Mesodermal cell (in vitro differentiated cells): ENCODE results near the gene RASAL2.
A peak's percentile ranks its signal among the peaks of the same experiment; 100 is the strongest.

Experiments used
- H3K27ac ChIP-seq: 2 replicates; pipeline ENCODE4 v1.7.0; 2013; ENCODE audit warnings: mild to moderate bottlenecking, low read depth, low read length, moderate library complexity; ENCODE audit not compliant: severe bottlenecking
- H3K36me3 ChIP-seq: 2 replicates; pipeline ENCODE4 v1.7.1; 2013; ENCODE audit warnings: mild to moderate bottlenecking, low read length, moderate library complexity; ENCODE audit not compliant: control insufficient read depth, insufficient read depth
- H3K4me1 ChIP-seq: one replicate; pipeline ENCODE4 v1.7.1; 2013; ENCODE audit warnings: mild to moderate bottlenecking, low read length; ENCODE audit not compliant: insufficient read depth, control insufficient read depth, poor library complexity, severe bottlenecking
- H3K4me3 ChIP-seq: 2 replicates; pipeline ENCODE4 v1.7.0; 2013; ENCODE audit warnings: low read length, control low read depth, mild to moderate bottlenecking; ENCODE audit not compliant: insufficient read depth, poor library complexity, severe bottlenecking; ENCODE audit errors: extremely low read depth
- H3K9me3 ChIP-seq: 2 replicates; pipeline ENCODE4 v1.7.1; 2013; ENCODE audit warnings: mild to moderate bottlenecking, low read length, moderate library complexity; ENCODE audit not compliant: control insufficient read depth
- WGBS, 2 experiments: methylation state at CpG; one replicate each; pipeline ENCODE4 v1.1.5; 2013; ENCODE audit warnings: missing lambda C conversion rate in 2 of 2; ENCODE audit not compliant: insufficient coverage in 2 of 2; 5-methylcytosine and 5-hydroxymethylcytosine counted together

The RASAL2 gene

GRCh38 chr1:178356299-178356698, 262.4 kb downstream of the RASAL2 start:
- WGBS, 2 experiments: 100% methylated on average over 1 of the region's 1 CpG; no CpG with 5 or more reads in 1 of the 2 experiments
- Histone ChIP-seq H3K36me3 (no peaks in the 10 kb centered on the region), H3K4me3 (no peak overlapping the region), H3K9me3 (no peaks in the 10 kb centered on the region), H3K27ac (no peak overlapping the region), H3K4me1 (no peaks in the 10 kb centered on the region)

- Histone ChIP-seq H3K27ac (no peak overlapping the region), H3K9me3 (no peaks in the 10 kb centered on the region), H3K36me3 (no peaks in the 10 kb centered on the region), H3K4me1 (no peaks in the 10 kb centered on the region), H3K4me3 (no peak overlapping the region)
- no CpG with 5 or more reads among the region's 1 CpG for WGBS, 2 experiments
These were observed 264.6 kb downstream of the RASAL2 start for GRCh38 chr1:178358456-178358855.

- H3K36me3 ChIP-seq: no peaks in the 10 kb centered on the region
- H3K9me3 ChIP-seq: no peaks in the 10 kb centered on the region
- H3K4me1 ChIP-seq: no peaks in the 10 kb centered on the region
- H3K4me3 ChIP-seq: no peak overlapping the region
- no peak overlapping the region for H3K27ac ChIP-seq
- 75 to 100% methylated on average over 2 to 3 of the region's 4 CpGs for WGBS, 2 experiments
These were observed 266.5 kb downstream of the RASAL2 start for GRCh38 chr1:178360421-178360820.

- no peaks in the 10 kb centered on the region for H3K4me1 ChIP-seq
- no peak overlapping the region for H3K27ac ChIP-seq
- H3K36me3 ChIP-seq: no peaks in the 10 kb centered on the region
- no peaks in the 10 kb centered on the region for H3K9me3 ChIP-seq
- no peak overlapping the region for H3K4me3 ChIP-seq
- 98 to 100% methylated on average over 1 to 4 of the region's 6 CpGs for WGBS, 2 experiments
These were observed 267.9 kb downstream of the RASAL2 start for GRCh38 chr1:178361847-178362246.

- Histone ChIP-seq H3K27ac (no peak overlapping the region), H3K9me3 (no peaks in the 10 kb centered on the region), H3K4me3 (no peak overlapping the region), H3K36me3 (no peaks in the 10 kb centered on the region), H3K4me1 (no peaks in the 10 kb centered on the region)
- WGBS, 2 experiments: no CpG with 5 or more reads among the region's 4 CpGs
These were observed 268.8 kb downstream of the RASAL2 start for GRCh38 chr1:178362747-178363146.

- H3K36me3 ChIP-seq: no peaks in the 10 kb centered on the region
- no peak overlapping the region for H3K4me3 ChIP-seq
- WGBS, 2 experiments: no CpG with 5 or more reads among the region's 1 CpG
- H3K27ac ChIP-seq: no peak overlapping the region
- no peaks in the 10 kb centered on the region for H3K4me1 ChIP-seq
- H3K9me3 ChIP-seq: no peaks in the 10 kb centered on the region
These were observed 270.9 kb downstream of the RASAL2 start for GRCh38 chr1:178364782-178365181.

GRCh38 chr1:178367151-178367550, 273.2 kb downstream of the RASAL2 start:
- H3K9me3 ChIP-seq: no peaks in the 10 kb centered on the region
- no peaks in the 10 kb centered on the region for H3K36me3 ChIP-seq
- peaks cover 11% of the 10 kb centered on the region for H3K4me1 ChIP-seq
- no peak overlapping the region for H3K27ac ChIP-seq
- no peak overlapping the region for H3K4me3 ChIP-seq

GRCh38 chr1:178368208-178368607, 274.3 kb downstream of the RASAL2 start:
- Histone ChIP-seq H3K4me3 (no peak overlapping the region), H3K36me3 (no peaks in the 10 kb centered on the region)
- WGBS, 2 experiments: 100% methylated on average over 1 of the region's 3 CpGs

GRCh38 chr1:178371235-178371634, 277.3 kb downstream of the RASAL2 start:
- H3K9me3 ChIP-seq: no peaks in the 10 kb centered on the region
- H3K4me3 ChIP-seq: peak overlapping the region; percentile 6
- peaks cover 28% of the 10 kb centered on the region for H3K4me1 ChIP-seq
- H3K36me3 ChIP-seq: no peaks in the 10 kb centered on the region
- WGBS, 2 experiments: 17 to 33% methylated on average over 3 to 6 of the region's 6 CpGs
- H3K27ac ChIP-seq: peak overlapping the region; percentile 58

More at GRCh38 chr1:178368208-178368607, 274.3 kb downstream of the RASAL2 start:
- H3K4me1 ChIP-seq: peaks cover 15% of the 10 kb centered on the region
- H3K9me3 ChIP-seq: no peaks in the 10 kb centered on the region
- no peak overlapping the region for H3K27ac ChIP-seq

GRCh38 chr1:178371933-178372388, 278.1 kb downstream of the RASAL2 start:
- Histone ChIP-seq H3K9me3 (no peaks in the 10 kb centered on the region), H3K4me1 (peaks cover 28% of the 10 kb centered on the region), H3K4me3 (peak overlapping the region; percentile 6), H3K27ac (peak overlapping the region; percentile 58), H3K36me3 (no peaks in the 10 kb centered on the region)
- WGBS, 2 experiments: no CpG with 5 or more reads among the region's 4 CpGs

GRCh38 chr1:178374016-178374415, 280.1 kb downstream of the RASAL2 start:
- H3K36me3 ChIP-seq: no peaks in the 10 kb centered on the region
- H3K4me3 ChIP-seq: no peak overlapping the region
- no peak overlapping the region for H3K27ac ChIP-seq
- H3K4me1 ChIP-seq: peaks cover 28% of the 10 kb centered on the region
- no peaks in the 10 kb centered on the region for H3K9me3 ChIP-seq
- WGBS, 2 experiments: no CpG with 5 or more reads among the region's 1 CpG
